HG03060 (cell line): ENCODE measurements around the gene PRND.
"Not testable (repeated sequence)": the region's sequence is repeated elsewhere in the genome, so short reads cannot be mapped to it uniquely, and the experiment has no call there.

Experiments used
- ATAC-seq: cut with Tn5 transposase; IDR thresholded peaks from one replicate; pipeline ENCODE4 v1.9.1; 2021; ENCODE audit warnings: low read depth, moderate number of reproducible peaks; ENCODE audit not compliant: unreplicated experiment

PRND gene

DNA sequence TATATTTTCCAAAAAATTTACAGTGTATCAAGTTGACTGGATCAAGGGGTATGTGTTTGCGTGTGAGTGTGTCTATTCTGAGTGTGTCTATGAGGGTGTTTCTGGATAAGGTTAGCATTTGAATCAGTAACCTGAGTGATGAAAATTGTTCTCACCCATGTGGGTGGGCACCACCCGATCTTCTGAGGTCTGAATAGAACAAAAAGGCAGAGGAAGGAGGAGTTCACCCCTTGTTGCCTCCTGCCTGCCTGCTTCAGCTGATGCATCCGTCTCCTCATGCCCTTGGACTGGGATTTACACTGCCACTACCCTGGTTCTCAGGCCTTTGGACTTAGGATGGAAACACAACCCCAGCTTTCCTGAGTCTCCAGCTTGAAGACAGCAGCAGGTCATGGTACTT lies 13.7 kb upstream of the PRND start:
- ATAC-seq = no peak

DNA sequence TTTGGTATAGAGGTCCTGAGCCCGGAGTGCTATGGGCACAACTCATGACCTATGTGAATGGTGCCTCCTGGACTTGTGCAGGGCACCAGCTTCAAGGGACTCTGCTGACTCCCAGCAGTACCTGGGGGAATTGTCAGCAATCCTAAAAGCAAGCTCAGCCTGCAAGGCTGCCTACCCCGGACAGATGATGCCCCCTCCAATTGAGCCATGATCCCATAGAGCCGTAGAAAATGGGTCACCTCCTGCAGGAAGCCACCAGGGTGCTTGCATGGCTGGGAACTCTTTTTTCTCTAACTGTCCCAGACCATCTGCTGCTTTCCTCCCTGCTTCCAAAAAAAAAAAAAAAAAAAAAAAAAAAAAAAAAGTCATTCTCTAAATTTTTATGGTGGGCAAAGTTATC lies 12.9 kb upstream of the PRND start:
- ATAC-seq = no peak

DNA sequence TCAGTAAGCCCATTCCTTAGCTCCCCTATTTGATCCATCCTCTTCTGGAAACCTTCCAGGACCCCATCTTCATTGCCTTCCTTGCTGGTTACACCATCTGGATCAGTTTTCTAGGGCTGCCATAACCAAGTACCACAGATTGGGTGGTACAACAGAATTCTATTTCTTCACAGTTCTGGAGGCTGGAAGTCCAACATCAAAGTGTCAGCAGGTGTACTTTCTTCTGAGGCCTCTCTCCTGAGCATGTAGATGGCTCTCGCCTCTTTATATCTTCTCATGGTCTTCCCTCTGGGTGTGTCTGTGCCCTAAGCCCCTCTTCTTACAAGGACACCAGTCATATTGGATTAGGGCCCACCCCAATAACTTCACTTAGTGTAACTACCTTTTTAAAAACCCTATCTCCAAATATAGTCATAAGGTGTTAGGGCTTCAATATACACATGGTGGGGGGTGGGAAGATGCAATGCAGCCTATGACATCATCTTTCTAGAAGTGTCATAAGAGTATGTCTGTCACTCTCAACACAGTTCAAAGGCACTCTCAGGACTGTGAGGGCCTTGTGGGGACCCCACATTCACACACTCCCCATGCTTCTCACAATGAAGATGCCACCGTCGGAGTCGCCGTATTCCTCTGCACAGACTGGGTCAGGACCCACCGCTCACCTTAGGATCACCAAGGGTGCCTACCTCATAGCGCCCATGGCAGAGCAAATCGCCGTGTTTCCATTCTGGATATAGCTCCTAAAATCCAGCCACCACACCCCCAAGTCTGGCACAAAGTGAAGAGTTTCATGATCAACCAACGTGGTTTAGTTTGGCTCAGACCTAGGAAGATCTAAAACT lies 12.2 kb upstream of the PRND start:
- no peak for ATAC-seq

DNA sequence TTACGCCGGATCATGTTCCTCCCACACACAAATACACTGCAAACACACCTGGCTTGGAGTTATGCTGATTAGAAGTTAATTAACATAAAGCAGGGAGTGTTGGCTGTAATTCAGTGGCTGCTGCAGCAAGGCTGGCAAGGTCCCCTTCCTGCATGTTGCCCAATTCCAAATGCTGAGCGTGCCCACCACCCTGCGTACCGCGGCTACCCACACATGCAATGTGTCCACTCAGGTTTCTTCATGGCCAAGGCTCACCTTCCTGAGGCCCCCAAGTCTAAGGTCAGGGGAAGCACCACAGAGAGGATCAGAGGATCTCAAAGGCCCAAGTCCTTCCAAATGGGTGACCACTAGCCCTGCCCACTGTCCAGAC lies 11.6 kb upstream of the PRND start:
- no peak for ATAC-seq

DNA sequence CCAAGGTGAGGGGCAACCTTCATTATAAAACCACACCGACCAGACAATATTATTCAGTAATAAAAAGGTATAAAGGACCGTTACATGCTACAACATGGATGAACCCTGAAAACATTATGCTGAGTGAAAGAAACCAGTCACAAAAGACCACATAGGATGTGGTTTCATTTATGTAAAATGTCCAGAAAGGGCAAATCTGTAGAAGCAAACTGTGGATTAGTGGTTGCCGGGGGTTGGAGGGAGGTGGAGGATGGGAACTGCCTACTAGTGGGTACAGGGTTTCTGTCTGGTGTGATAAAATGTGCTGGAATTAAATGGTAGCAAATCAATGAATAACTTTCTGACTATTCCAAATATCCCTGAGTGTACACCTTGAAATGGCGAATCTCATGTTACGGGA lies 10.2 kb upstream of the PRND start:
- ATAC-seq = no peak

DNA sequence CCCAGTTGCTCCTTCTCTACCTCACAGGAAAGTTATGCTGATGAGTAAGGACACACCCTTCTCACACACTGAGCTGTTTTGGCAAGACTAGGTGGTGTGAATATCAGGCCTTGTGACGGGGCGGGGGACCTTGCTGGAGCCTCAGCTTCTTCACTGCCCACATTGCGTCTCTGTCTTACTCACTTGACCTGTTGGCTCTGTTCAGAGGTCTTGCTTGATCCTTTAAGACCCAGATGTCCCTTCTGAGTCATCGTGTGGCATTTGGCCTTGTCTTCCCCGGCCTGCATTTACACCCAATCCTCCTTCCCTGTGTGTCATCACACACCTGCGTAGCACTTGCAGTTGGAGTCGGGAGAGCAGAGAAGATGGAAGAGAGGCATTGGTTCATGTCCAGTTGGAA lies 8.3 kb upstream of the PRND start:
- ATAC-seq = no peak

DNA sequence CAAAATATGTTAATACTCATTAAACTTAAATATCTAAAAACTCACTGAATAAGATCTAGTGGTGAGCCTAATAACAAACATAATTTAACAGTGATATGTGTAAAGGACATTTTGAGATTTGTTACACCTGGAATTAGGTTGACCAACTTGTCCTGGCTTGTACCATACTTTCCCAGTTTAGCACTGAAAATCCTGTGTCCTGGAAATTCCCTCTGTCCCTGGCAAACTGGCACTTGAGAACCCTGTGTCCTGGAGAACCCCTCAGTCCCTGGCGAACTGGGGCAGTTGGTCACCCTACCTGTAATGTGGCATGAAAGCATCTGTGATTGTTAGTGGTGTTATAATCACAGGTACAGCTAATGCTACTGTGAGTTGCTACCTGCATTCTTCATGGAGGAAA lies 6.9 kb upstream of the PRND start:
- no peak for ATAC-seq

DNA sequence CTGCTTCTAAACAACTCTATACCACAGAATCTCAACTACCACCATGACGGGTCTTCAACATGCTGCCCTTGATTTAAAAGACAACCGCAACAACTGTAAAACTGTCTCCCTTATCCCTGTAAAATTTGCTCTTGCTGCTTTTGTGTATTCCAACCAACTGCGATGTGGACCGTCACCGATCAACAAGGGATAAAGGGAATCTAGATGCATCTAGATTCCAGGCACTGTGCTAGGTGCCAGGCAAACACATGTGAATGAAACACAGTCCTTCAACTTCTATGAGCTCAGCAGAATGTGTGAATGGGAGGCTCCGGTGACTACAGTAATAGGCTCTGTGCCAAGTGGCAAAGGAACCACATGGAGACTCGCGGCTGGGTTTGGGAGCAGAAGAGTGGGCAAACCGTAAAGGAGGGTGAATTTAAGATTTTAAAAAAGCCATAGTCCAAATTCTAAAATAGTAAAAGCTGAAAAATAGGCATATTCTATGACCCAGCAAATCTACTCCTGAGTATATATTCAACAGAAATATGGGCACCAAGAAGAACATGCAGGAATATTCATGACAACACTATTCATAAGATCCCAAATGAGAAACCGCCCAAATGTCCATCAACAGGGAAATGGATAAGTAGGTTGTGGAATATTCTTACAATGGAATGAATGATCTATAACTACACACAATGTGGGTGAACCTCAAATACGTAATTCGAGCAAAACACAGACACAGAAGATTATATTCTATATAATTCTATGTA lies 3.7 kb upstream of the PRND start:
- ATAC-seq = no peak

DNA sequence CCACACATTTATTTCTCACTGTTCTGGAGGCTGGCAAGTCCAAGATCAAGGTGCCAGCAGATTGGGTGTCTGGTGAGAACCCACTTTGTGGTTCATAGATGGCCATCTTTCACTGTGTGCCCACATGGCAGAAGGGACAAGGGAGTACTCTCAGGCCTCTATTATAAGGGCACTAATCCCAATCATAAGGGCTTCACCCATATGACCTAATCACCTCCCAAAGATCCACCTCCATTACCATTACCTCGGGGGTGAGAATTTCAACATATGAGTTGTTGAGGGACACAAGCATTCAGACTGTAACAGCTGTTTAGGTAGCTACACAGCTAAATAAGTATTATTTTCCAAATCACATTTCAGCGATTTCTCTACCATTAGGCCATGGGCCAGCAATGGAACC lies 2.5 kb upstream of the PRND start:
- no peak for ATAC-seq

DNA sequence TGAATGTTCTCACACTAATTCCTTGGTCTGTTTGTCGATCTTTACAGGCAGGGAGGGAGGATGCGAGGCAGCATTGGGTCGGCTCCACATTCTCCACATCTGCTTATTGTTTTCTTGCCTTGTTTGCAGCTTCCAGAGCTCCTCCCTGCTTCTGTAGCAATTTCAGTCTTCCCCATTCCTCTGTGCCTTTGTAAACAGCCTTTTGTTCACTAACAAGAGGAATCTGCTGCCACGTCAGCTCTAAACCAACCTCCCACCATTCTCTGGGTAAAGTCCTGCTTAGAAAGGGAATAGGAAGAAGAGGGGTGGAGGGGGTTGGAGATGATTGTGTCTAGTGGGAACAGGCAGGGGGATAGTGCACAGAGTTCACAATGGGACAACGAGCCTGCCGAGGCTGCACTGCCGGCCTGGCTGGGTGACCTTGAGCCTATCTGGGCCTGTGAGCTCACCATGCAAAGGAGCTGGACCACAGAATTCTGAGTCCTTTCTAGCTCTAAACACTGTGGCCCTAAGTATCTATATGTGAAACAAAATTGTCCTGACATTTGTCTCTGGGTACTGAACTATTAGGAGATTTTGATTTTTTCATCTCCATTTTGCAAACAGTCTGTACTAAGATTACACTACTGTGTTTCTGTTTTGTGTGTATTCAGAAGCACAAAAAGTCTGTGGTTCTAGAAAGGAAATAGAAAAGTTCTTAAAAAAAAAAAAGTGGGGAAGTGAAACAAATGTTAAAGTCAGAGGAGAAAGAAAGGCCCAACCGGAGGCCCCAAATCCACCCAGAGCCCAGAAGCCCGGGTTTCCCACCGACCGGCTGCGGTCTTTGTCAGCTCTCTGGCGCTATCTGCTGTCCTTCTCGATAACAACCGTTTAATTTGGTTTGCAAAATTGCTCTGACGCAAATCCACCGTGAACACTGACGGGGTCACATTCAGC lies 1.4 kb upstream of the PRND start:
- ATAC-seq = peak; percentile 86

DNA sequence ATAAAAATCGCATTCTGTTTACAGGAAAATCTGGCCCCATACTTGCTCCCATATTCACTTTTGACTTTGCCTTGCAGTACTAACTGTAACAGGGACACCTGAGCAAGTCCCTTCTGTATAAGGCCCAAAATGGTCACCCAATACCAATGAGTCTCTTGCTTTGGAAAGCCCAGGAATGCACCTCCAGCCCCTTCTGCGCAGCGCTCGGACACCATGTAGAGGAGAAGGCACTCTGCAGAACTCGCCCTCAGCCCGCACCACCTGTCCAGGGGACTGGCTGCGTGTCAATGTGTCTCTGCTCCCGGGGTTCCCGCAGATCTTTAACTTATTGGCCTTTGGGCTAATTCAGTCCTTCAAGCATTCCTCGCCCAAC lies 746 bp upstream of the PRND start:
- no peak for ATAC-seq

DNA sequence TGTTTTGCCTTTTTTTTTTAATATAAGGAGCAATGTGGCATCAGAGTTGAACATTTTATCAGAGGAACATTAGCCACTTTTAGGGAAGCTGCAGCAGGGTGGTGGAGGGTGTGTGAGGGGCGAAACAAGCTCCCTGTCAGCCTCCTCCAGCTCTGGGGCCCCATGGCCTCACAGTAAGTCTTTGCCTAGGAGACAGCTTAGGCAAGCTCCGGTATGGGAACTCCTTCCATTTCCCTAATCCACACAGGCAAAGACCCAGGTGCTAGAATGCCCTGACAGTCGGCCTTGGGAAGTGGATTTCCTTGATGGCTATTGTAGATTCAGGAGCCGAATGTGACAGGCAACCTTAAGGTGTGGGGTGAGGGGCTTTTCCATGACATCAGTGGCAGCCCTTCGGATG lies 862 bp downstream of the PRND start:
- no peak for ATAC-seq

DNA sequence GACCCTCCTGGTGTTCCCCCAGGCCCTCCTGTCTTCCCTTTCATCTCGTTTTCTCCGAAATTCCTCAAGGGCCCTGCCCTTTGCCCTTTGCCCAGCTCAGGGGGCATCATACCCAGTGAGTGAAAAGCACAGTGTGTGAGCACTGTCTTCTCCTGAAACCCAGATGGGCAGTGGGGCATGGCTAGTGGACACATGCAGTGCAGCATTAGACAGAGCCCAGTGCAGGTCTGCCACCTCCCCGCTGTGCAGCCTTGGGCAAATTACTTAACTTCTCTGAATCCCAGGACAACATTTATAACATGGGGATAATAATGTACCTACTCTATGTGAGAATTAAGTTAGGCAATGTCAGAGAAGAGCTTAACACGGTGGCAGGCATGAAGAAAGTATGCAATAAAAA lies 1.3 kb downstream of the PRND start:
- ATAC-seq = no peak

DNA sequence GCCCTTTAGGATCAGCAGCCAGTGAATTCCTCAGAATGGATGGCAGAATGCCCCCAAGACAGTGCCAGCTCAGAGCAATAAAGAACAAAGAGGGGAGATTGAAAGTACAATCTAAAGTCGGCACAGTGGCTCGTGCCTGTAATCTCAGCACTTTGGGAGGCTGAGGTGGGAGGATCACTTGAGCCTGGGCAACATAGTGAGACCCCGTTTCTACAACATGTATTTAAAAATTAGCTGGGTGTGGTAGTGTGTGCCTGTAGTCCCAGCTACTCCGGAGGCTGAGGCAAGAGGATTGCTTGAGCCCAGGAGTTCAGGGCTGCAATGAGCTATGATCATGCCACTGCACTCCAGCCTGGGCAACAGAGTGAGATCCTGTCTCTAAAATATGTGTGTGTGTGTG lies 1.8 kb downstream of the PRND start:
- ATAC-seq = not testable (repeated sequence)

DNA sequence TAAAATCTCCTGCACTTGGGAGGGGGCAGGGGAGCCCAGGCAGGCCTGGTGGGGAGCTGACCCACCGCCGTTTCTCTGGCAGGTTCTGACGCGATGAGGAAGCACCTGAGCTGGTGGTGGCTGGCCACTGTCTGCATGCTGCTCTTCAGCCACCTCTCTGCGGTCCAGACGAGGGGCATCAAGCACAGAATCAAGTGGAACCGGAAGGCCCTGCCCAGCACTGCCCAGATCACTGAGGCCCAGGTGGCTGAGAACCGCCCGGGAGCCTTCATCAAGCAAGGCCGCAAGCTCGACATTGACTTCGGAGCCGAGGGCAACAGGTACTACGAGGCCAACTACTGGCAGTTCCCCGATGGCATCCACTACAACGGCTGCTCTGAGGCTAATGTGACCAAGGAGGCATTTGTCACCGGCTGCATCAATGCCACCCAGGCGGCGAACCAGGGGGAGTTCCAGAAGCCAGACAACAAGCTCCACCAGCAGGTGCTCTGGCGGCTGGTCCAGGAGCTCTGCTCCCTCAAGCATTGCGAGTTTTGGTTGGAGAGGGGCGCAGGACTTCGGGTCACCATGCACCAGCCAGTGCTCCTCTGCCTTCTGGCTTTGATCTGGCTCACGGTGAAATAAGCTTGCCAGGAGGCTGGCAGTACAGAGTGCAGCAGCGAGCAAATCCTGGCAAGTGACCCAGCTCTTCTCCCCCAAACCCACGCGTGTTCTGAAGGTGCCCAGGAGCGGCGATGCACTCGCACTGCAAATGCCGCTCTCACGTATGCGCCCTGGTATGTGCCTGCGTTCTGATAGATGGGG lies 3.0 kb downstream of the PRND start:
- no peak for ATAC-seq

DNA sequence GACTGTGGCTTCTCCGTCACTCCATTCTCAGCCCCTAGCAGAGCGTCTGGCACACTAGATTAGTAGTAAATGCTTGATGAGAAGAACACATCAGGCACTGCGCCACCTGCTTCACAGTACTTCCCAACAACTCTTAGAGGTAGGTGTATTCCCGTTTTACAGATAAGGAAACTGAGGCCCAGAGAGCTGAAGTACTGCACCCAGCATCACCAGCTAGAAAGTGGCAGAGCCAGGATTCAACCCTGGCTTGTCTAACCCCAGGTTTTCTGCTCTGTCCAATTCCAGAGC lies 3.5 kb downstream of the PRND start:
- ATAC-seq = no peak

DNA sequence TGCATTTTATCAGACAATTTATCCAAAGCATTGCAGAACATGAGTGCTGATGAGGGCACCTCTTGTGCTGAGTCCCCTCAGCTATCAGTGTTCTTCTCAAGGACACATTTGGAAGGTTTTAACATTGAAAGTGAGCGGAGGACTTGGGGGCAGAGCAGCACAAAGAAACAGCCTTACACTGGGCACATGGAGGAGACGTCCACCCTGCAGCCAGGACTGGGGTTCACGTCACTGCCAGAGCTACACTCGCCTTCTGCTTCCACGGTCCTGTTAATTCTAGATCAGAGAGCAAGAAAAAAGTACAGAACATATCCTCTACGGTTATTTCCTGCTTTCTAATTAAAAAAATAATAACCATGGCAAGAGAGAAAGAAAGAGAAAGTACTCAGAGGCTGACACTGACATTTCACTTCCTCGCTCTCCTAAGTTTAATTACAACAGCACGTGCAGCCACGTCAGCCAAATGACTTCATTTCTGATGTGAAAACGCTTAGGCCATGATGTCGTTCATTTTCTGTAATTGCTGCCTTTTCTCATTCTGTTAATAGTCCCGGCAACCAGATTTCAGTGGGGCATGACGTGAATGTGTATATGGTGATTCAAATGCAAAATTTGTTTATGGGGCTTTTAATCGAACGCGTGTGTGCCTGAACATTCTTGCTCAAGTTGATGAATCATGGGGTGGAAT lies 5.1 kb downstream of the PRND start:
- peak; percentile 44 for ATAC-seq

DNA sequence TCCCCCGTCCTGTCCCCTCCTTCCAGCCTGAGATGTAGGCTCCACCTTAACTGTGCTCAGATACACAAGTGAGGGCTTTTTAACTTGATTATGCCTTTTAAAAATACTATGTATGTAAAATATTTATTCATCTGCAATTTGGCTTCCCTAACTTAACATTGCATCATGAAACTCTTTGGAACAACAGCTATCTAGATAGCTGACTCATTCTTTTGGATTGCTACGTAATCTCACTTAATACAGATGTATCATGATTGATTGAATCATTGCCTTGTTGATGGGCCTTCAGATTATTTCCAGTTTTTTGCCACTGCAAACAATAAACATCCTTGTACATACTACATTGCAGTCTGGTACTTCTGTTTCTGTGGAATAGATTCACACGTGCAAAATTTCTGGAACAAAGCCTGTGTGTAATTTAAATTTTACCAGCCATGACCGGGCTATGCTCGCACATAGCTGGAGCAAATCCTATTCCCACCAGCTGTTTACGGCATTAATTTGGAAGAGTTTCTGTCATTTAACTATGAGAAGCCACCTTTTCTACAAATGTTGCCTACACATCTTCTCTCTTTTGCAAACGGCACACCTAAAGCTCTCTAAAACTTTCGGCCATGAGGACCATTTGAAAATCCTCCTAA lies 6.5 kb downstream of the PRND start:
- no peak for ATAC-seq

DNA sequence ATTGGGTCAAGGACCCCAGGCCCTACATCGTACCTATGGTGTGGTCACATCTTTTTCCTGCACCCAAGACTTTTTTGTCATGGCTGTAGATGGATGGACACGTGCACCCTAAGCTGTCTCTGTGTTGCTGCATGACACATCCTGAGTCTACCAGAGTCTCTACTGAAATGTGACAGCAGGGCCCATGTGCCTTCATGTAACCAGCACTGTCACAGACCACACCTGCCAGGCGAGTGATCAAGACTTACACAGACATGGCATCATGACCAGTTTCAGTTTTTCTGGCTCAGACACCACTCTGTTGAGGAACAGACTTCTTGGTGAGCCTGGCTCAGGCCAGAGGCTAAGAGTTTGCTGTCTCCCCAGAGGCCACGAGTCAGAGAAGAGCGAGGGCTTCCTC lies 7.6 kb downstream of the PRND start:
- ATAC-seq = no peak

DNA sequence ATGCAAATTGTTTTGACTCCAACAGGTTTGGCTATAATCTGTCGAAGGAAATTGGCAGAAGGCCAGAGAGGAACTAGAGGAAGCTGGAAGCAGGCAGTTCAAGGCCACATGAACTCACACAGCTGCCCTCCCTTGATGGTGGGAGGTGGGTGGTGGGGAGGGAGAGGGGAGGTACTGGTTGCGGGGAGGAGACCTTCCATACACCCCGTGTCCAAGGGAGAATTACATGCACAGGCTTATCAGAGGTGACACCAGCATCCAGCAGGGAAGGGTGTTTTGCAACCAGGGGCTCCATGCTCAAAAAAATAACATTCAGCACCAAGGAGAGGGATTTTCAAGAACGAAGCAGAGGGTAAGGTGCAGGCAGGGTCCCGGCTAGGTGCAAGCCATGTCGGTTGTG lies 9.1 kb downstream of the PRND start:
- ATAC-seq = no peak
